Esophagus squamous epithelium (tissue), 4 donors: ENCODE data around the gene MLH1.

Experiments used
- POLR2A ChIP-seq, 4 donors: fragments of 450-650 bp; IDR thresholded peaks; one replicate each; pipeline ENCODE4 v1.6.1; 2017; ENCODE audit warnings: antibody characterized with exemption in 4 of 4, mild to moderate bottlenecking in 4 of 4, moderate library complexity in 3 of 4
- TF ChIP-seq, protein P1 (sequence below), 6 experiments: fragments of 450-650 bp in 4 of 6; fragments of 200-600 bp in 2 of 6; sonication (generic) in 2 of 6; IDR thresholded peaks; one replicate each; pipeline ENCODE4 v1.5.1; 2016 to 2019; ENCODE audit warnings: antibody characterized with exemption in 6 of 6, mild to moderate bottlenecking in 4 of 6, moderate library complexity in 4 of 6

DNA sequence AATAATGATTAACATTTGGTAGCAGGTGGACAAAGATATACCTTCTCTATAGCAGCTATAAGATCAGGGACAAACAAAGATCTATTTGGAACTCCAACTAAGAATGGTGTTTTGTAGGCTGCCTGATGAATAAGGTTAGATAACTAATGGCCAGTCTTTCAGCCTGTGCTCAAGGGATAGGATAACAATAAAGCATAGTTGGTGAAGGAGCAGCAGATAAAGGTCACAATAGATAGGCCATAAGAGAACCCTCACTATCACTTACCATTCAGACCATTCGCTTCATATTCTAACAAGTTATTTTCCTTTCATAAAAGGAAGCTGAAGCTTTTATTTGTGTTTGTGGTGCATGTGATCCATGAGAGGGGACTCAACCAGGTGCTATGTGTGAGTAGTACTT lies 20.2 kb upstream of the MLH1 start:
- no peak for TF ChIP-seq POLR2A (IDR thresholded peaks at IDR 0.05)
- TF ChIP-seq, protein P1, sequence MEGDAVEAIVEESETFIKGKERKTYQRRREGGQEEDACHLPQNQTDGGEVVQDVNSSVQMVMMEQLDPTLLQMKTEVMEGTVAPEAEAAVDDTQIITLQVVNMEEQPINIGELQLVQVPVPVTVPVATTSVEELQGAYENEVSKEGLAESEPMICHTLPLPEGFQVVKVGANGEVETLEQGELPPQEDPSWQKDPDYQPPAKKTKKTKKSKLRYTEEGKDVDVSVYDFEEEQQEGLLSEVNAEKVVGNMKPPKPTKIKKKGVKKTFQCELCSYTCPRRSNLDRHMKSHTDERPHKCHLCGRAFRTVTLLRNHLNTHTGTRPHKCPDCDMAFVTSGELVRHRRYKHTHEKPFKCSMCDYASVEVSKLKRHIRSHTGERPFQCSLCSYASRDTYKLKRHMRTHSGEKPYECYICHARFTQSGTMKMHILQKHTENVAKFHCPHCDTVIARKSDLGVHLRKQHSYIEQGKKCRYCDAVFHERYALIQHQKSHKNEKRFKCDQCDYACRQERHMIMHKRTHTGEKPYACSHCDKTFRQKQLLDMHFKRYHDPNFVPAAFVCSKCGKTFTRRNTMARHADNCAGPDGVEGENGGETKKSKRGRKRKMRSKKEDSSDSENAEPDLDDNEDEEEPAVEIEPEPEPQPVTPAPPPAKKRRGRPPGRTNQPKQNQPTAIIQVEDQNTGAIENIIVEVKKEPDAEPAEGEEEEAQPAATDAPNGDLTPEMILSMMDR (IDR thresholded peaks at IDR 0.05) = no peak
